ENCODE data around the gene RBFOX1. TPM values are rescaled to one million over a fixed set of nuclear protein-coding genes. Genes with fewer than 3 reads are reported as not detected.

The RBFOX1 gene
- total RNA-seq, 1 experiment from 2014 or later: not detected

- DNase-seq (ENCODE audit: low read depth, low spot score): no peak
- no peaks in the 10 kb centered on the region for H3K27me3 ChIP-seq (ENCODE audit: insufficient read depth, low read length)
- BruUV-seq (replicated peaks): no TSS peak
- ATAC-seq: no peak
- H3K4me3 ChIP-seq (replicated peaks in 1 of 2; ENCODE audit: low read depth in 1 of 2, low read length in 2 of 2): no peak overlapping the region
- RAD21 ChIA-PET (ENCODE audit: low non-redundant PET in 1 of 2, low total read pairs in 2 of 2, uncharacterized antibody in 2 of 2, unreplicated experiment in 2 of 2): no interaction called here
- no peaks in the 10 kb centered on the region for H4K20me1 ChIP-seq (ENCODE audit: insufficient read depth)
- POLR2A ChIA-PET: no interaction called here
- H3K79me2 ChIP-seq (ENCODE audit: insufficient read depth, low read length): no peaks in the 10 kb centered on the region
- CTCF ChIA-PET: no interaction called here
- no peak overlapping the region for H2AFZ ChIP-seq (ENCODE audit: low read depth, low read length, poor library complexity, severe bottlenecking)
- intact Hi-C loops (cut with micrococcal nuclease): no loop called here
- no peak overlapping the region for H3K9ac ChIP-seq (ENCODE audit: low read length)
- H3K4me1 ChIP-seq (ENCODE audit: control insufficient read depth in 1 of 2, insufficient read depth in 2 of 2, low read length in 2 of 2): no peaks in the 10 kb centered on the region
- no peaks in the 10 kb centered on the region for H3K36me3 ChIP-seq (ENCODE audit: control insufficient read depth in 1 of 2, insufficient read depth in 2 of 2, low read length in 2 of 2)
- no peak for TF ChIP-seq SRF (IDR thresholded peaks at IDR 0.05; ENCODE audit: low read depth)
- no peak for TF ChIP-seq ZNF274 (IDR thresholded peaks at IDR 0.05; ENCODE audit: low read depth, low read length)
- TF ChIP-seq EGR1 (IDR thresholded peaks at IDR 0.05; ENCODE audit: low read depth): no peak
- TF ChIP-seq REST (IDR thresholded peaks at IDR 0.05; ENCODE audit: low read depth): no peak
- no peak for TF ChIP-seq CBX3 (IDR thresholded peaks at IDR 0.05; ENCODE audit: low read depth)
- no peak for TF ChIP-seq RAD21 (IDR thresholded peaks at IDR 0.05; ENCODE audit: low read depth)
- TF ChIP-seq ZFX (IDR thresholded peaks at IDR 0.05): no peak
- no peak for TF ChIP-seq YY1 (IDR thresholded peaks at IDR 0.05; ENCODE audit: extremely low read depth, insufficient replicate concordance, low read depth, low read length)
- TF ChIP-seq TCF7L2 (IDR thresholded peaks at IDR 0.05; ENCODE audit: borderline replicate concordance, extremely low read depth, insufficient read depth, insufficient read length): no peak
- TF ChIP-seq POLR2A (IDR thresholded peaks at IDR 0.05; ENCODE audit: borderline replicate concordance, extremely low read depth, insufficient read depth, insufficient read length): no peak
- TF ChIP-seq SP1 (IDR thresholded peaks at IDR 0.05; ENCODE audit: low read depth): no peak
- peaks cover 4 to 16% of the 10 kb centered on the region in 2 experiments; a peak in 2 of 4 replicates for H3K9me3 ChIP-seq (ENCODE audit: control insufficient read depth in 1 of 2, insufficient read depth in 1 of 2, low read depth in 1 of 2, low read length in 2 of 2)
- no peak overlapping the region for H3K27ac ChIP-seq (ENCODE audit: low read depth, low read length)
- H3K9me2 ChIP-seq (ENCODE audit: insufficient read depth): no peaks in the 10 kb centered on the region
- H3K4me2 ChIP-seq (ENCODE audit: low read length): no peak overlapping the region
Observed at GRCh38 chr16:7508656-7509055, 176.0 kb downstream of the RBFOX1 start.
